Raji (cell line): ENCODE data around the gene MACC1.

Experiments used
- POLR2A ChIP-seq: IDR thresholded peaks from 2 replicates; pipeline ENCODE4 v1.6.1; 2011; ENCODE audit warnings: low read depth, low read length, control low read depth; ENCODE audit not compliant: insufficient read depth

The MACC1 gene

DNA sequence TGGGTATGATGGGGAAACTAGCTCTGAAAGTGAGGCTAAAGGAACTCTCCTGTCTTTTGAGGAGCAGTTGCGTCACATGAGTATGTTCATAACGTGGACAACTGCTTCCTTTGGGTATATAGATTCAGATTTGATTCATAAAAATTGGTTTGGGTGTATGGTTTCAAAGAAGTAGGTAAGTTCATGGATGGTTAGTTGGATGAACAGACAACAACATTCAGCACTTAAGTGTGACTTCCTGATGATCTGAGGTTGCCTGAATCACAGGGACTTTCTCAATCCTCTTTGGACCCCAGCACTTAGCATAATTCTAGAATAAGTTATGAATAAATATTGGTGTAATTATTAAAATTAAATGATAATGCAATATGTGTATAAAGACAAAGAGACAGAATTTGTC lies 43.4 kb downstream of the MACC1 start:
- TF ChIP-seq POLR2A = no peak

DNA sequence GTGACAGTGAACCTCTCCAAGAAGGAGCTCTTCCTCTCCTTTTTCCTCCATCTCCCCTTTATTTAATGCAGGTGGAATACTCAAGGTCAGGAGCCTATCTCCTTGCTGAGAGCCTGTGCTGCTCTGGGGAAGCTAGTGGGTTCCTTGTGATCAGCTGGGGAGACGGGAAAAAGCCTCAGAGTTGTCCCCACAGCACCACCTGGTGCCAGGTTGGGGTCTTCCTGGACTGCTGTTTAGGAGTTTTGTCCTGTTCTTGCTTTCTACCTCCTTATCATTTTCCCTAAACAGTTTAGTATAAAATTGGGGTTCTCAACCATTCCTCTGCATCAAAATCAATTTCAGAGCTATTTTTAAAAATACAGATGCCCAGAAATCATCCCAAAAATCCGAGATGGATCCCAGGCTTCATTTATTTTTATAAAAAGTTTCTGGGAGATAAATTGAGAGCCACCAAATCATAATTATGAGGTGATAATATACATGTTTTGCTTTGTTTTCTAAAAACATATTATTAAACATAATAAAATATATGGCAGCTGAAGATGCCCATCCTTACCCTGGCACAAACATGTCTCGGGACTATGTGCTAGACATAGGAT lies 44.3 kb downstream of the MACC1 start:
- TF ChIP-seq POLR2A = no peak

DNA sequence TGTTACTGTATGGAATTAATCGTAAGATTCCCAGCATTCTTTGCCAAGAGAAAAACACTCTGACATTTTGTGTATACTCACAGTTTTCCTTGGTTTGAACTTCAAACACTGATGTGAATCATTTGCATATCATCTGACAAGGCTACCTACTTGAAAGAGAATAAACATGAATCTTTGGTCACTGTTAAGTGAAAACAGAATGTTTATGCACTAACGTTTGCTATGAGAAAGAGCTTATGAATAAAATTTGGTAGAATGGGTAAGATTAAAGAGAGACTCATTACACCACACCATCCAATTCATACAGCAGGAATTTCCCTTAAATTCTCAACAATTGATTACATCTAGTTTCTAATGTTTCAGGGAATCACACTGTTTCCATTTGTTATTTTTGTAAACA lies 46.6 kb downstream of the MACC1 start:
- TF ChIP-seq POLR2A = no peak

DNA sequence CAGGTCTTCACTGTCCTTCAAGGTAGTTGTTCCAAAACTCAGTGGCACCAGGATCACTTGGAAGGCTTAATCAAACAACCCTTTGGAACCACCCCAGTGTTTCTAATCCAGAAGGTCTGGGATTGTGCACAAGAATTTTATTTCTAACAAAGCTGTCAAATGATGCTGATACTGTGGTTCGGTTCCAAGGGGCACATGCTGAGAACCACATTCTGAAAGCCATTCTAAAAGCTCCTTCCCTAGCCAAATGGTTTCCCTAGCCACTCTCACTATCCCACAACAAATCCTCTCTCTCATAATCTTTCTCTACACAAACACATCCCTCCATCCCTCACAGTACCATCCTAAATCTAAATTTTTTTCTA lies 52.1 kb downstream of the MACC1 start:
- no peak for TF ChIP-seq POLR2A

DNA sequence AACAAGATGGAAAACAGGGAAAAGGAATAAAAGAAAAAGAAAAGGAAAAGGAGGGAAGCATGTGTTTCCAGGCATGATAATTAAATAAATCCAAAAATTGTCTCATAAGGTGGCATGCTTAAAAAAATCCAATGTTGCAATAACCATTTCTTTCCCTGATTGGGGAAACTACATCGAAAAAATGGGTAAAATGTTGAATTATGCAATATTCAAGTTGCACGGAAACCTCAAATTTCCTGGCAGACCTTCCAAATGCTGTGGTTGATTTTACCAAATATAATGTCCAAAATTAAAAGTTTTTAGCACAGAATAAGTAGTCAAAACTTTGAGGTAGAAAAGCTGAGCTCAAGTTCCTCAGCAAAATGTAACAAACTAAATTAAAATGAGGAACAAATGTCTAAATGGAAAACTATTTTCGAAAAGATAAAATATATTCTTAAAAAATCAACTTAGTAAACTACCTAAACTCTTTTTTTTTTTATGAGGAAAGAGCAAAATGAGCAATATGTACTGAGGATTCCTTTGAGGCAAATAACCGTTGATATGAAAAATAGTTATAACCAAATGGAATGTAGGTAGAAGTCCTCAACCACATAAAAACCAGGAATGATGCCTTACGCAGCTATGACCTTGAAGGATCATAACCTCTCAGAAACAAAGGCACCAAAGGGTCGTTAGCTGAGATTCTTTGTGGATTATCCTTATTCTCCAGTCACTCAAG lies 52.6 kb downstream of the MACC1 start:
- no peak for TF ChIP-seq POLR2A

DNA sequence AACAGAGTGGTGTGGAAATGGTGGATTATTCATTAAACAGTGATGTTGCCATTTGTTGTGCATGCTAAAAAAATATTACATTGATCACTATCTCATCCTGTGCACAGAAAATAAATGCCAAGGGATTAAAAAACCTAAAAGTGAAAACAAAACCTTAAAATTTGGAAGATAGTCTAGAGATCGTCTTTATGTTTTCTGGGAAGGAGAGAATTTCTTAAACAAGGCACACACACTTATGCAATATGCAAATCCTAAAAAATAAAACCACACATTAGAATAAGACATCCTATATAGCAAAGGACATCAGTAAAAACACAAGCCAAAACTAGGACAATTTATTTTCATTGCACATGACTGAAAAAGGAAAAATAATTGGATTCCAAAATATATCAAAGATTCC lies 54.5 kb downstream of the MACC1 start:
- TF ChIP-seq POLR2A = no peak

DNA sequence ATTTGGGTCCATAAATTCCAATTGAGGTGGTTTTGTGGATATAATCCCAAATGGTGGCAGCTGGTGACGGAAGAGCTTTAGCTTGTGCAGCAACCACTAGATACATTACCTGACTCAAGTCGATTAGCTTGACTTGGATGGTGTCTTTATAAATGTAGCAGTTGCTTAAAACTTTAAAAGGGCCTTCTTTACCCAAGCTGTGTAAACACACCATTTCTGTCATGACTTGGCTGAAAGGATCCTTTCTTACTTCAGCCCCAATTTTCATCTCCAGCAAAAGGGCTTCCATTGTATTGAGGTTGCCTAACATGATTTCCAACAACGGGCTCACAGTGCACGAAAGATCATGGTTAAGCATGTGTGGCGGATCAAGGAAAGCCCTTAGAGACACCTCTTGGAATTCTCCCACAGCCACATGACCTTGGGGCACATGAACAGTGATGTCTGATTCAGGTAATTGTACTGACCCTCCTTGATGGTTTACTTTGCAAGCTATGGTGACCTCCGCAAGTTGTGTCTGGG lies 57.9 kb downstream of the MACC1 start:
- no peak for TF ChIP-seq POLR2A

DNA sequence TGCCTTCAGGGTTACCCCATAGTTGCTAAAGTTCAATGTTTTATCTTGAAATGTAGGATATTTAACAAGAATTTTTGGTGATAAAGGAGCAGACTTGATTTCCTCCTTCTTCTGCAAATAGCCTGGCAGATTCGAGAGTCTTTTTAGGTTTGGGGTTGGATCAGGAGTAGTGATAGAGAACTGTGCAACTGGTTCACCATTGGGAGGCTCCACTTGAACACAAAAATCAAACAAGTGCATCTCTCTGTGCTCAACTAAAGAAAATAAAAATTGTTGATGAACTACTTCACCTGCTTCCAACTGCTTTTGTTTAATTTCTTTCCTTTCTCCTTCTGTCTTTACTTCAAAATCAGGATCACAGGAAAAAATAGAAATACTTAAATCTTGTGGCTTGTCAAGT lies 58.5 kb downstream of the MACC1 start:
- no peak for TF ChIP-seq POLR2A

DNA sequence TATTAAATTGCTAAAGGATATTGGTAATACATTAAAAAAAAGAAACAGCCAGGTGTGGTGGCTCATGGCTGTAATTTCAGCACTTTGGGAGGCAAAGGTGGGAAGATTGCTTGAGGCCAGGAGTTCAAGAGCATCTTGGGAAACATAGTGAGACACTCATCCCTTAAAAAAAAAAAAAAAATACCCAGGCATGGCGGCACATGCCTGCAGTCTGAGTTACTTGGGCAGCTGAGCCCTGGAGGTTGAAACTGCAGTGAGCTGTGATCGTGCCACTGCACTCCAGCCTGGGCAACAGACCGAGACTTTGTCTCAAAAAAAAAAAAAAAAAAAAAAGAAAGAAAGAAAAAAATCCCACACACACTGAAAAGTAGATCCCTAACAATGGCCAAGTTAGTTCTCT lies 59.7 kb downstream of the MACC1 start:
- TF ChIP-seq POLR2A = no peak

DNA sequence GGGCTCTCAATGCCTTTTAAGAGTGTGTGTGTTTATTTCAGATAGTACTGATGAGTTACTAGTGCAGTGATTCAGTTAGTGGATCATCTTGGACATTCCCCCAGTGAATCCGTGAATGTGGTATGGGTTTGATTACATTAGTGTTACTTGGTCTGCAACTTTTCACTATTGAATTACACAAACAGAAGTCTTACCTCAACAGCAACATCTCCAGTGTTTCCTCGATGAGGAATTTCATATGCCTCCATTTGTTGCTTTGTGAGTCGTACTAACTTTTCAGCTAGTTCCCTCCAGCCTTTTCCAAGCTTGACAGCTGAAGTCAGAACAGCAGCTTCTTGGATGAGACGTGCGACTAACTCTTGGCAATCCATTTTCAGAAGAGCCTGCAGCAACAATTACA lies 63.2 kb downstream of the MACC1 start:
- TF ChIP-seq POLR2A = no peak

DNA sequence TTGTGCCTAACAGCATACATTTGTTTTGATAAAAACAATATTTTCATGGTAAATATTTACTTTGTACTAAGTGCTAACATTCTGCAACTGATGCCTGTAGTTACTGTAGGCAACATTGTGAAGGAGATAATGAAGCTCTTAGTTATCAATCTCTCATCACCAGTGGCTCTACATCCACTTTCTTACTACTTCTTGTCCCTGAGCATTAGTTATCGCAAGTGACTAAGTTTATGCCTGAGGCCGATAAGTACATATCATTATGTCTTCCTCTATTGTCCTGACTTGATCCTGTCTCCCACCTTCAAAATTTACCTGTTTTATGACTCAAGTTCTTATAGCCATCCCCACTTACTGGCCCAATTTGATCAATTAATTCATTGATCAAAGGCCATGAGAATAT lies 63.6 kb downstream of the MACC1 start:
- TF ChIP-seq POLR2A = no peak

DNA sequence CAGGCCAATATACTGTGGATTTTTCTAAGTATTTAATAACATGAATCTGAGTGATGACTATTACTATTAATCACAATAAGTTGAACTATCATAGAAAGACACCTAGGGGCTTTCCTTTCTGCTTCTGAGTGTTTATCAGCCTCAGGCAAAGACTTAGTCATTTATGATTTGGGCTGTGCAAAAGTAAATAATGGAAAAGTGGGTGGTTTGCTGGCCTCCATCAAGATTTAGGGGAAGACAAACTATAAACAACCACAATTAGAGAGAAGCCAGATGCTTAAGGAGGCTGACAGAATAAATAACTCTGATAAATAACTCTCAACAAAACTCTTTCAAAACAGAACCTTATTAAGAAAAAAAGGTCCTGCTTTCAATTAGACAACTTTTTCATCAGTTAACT lies 64.7 kb downstream of the MACC1 start:
- no peak for TF ChIP-seq POLR2A

DNA sequence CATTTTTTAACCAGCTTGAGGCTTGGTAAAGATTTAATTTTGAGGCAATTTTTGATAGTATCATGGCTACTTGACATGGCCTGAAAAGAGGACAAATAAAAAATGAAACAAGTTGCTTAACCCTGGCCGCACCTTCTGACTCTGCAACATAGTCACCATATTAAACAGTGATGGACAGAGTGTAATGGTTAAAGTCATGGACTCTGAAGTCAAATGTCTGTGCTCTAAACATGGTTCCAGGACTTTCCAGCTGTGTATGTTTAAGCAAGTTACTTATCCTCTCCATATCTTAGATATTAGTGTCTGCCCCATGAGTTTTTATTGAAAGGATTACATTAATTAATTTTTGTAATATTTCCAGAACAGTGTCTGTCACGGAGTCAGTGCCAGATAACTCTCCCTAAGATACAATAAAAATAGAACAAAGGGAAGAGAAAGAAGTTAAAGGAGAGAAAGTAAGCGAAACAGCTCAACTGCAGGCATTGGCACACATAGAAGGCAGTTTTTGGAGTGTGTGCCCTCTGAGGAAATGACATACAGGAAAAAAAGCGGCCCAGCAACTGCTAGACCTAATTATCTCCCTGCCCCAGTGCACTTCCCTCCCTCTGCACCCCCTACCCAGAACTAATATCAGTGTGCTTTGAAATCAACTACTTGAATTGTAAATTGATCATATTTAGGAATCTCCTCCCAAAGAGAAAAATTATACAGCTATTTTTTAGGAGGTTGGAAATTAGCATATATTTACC lies 65.3 kb downstream of the MACC1 start:
- no peak for TF ChIP-seq POLR2A

DNA sequence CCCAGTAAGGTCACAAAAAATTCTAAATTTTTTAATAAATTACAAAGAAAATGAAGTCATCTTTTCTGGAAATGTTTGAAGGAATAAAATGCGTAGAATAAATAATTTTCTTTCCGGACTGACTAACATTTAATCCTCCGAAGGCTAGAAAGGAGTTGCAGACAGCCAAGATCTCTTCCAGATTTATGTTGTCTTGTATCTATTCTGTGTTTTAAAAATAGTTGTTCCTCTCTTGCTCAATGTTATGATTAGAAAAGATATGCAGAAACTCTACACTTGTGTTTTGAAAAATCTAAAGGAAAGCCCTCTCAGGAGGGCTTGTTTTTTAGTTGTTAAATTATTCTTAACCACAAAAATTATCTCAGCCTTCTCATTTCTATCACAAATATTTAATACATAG lies 70.7 kb downstream of the MACC1 start:
- TF ChIP-seq POLR2A = no peak

DNA sequence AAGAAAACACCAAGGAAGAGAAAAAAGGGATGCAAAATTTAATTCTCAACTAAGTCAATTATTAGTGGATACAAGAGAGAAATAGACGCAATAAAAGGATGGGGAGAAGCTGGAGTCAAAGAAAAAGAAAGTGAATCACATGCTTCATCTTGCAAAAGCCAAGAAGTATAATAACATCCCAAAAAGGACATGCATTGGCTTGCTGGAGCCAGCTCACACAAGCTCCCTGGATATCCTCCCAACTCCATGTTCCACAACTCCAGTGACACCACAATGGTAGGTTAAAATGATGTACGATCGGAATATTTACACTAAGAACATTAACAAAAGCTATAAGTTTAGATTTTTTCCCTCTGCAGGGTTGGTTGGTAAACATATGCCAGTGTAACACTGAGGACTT lies 72.4 kb downstream of the MACC1 start:
- TF ChIP-seq POLR2A = no peak

DNA sequence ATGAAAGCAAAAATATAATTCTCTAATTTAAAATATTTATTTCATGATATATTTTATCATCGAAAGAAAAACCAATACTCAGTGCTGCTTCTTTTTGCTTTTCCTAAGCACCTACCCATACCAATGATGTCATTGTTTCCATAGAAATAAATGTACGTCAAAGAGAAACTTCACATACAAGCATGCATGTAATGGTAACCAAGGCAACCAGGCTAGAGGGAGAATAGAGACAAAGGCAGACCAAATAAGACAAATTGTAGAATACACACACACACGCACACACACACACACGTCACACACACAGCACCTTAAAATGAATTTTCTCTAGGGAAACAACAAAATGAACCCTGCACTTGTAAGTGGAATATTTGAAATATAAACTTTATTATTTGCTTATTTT lies 75.5 kb downstream of the MACC1 start:
- no peak for TF ChIP-seq POLR2A
